NCI-H2196 treated with DMSO at 0.1 percent for 48 hours (cell line): Measurements from ENCODE around the gene TTC34.

Source experiments
- DNase-seq: peaks from one replicate; lab custom pipeline; 2025; ENCODE audit not compliant: unreplicated experiment; lab: John Stamatoyannopoulos, UW

TTC34 gene

DNA sequence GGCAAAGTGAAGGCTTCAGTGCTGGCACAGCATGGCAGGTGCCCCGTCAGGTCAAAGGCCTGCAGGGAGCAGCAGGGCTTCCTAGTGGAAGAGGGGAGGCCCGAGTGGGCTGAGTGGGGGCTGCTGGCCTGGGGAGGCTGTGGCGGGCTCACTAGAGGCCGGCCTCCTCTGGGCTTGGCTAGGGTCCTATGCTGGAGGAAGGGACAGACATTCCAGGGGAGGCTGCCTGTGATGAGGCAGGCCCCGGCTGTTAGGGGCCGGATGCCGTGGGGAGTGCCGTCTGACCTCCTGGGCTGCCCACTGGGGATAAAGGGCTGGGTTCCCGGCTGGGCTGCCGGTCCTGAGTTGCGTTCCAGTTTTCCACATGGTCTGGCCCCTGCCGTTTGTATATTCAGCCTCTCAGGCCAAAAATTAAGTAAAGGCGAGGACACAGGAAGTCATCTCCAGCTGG, 193.8 kb downstream of the TTC34 start:
- no peak for DNase-seq

DNA sequence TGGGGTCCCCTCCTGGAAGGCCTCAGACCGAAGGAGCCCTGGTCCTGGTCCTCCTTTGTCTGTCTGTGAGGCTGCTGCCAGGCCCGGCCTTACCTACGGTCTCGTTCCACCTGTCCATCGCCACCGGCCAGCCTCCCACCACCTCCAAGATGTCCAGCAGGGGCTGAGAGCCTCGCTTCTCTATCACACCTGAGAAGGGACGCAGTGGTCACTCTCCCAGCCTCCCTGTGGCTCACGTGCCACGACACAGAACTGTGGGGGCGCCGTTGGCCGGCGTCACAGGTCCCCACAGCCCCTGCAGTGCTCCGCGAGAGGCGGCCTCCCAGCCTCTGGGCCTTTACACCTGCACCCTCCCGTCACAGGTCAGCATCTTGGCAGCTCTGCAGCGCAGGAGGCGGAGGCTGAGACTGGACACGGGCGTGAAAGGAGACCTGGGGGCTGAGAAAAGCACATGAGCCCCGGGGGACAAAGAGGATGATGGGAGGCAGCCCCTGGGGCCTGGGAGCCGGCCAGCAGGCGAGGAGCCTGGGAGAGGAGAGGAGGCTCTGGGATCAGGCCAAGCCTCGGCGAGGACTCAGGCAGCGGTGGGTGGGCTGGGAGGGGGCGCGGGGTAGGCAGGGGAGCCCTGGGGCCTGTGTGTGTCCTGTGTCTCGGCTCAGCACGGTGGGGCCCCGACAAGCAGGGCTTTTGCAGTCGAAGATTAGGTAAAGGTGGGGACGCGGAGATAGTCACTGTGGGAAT, 194.4 kb downstream of the TTC34 start:
- DNase-seq = no peak

DNA sequence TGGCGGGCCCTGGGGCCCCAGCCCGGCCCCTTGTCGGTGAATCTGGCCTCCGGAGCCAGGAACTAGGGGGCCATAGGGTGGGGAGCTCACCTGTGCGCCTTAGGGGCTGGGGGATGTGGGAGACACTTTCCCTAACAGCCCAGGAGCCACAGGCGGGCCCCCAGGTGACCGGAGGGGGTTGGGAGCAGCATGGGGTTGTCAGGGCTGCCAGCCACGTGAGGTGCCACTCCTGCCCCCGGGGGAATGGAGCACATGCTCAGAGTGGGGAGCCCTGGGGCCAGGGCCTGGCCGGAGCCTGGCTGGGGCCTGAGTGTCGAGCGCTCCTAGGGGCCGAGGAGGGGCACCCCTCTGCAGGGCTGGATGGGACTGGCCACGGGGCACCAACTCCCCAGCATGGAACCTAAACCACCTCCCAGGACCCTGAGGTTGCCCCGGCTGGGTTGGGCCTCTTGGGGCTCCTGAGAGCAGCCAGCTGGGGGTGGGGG, 195.1 kb downstream of the TTC34 start:
- no peak for DNase-seq

DNA sequence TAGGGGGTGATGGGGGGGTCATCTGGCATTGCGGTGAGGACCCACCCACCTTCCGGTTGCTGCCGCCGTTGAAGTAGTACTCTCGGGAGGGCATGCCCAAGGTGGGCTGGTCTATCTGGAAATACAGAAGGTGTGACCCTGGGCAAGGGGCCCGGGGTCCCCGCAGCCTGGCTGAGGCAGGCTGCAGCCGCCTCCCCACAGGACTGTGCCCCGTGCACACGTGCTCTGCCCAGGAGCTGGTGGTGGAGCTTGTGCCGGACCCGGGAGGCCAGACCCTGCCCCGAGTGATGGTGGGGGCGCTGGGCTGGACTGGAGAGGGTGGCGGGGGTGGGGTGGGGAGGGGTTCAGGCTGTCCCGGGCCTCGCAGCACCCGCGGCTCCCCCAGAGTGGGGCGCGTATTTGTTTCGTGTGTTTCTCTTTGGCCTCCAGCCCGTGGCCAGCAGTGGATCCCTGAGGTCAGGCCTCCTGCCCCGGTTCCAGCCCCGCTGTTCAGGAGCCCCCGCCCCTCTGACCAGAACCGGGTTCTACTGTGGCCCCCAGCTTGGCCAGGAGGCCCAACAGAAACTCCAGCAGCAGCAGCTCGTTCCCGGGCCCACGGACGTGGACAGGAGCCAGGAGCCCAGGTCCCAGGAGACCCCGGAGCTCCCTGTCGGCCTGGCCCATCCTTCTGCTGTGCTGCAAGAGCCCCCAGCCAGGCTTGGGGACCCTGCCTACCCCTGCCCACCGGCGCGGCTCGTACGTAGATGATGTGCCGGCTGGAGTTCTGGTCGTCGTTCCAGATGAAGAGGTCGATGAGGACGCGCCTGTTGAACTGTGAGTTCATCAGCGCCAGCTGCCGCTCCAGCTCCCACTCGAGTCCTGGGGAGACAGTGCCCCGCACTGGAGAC, 195.7 kb downstream of the TTC34 start:
- no peak for DNase-seq

DNA sequence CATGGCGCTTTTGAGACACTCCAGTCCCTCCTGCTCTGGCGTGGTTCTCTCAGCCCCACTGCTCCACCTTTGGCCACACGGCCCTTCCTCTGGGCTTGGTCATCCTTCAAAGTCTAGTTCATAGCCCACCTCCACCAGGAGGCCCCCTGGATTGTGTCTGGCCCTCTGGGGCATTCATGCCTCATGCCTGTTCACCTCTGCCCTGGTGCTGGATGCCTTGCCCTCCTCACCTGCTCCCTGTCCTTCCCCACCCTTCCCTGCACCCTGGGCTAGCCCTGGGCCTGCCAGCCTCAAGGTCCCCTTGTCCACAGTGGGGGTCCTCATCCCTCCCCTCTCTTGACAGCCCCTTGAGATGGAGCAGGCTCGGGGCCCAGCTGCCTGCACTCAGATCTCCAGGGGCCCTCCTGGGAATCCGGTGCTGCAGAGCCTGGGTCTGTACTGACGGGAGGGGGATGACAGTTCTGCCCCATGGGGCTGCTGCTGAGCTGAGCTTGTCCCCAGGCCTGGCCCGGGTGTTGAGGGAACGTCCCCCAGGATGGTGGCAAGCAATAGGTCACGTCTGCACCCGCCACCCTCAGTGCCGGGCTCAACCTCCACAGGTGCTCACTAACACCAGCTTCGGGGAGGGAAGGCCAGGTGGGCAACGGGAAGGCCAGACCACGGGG, 196.5 kb downstream of the TTC34 start:
- no peak for DNase-seq

DNA sequence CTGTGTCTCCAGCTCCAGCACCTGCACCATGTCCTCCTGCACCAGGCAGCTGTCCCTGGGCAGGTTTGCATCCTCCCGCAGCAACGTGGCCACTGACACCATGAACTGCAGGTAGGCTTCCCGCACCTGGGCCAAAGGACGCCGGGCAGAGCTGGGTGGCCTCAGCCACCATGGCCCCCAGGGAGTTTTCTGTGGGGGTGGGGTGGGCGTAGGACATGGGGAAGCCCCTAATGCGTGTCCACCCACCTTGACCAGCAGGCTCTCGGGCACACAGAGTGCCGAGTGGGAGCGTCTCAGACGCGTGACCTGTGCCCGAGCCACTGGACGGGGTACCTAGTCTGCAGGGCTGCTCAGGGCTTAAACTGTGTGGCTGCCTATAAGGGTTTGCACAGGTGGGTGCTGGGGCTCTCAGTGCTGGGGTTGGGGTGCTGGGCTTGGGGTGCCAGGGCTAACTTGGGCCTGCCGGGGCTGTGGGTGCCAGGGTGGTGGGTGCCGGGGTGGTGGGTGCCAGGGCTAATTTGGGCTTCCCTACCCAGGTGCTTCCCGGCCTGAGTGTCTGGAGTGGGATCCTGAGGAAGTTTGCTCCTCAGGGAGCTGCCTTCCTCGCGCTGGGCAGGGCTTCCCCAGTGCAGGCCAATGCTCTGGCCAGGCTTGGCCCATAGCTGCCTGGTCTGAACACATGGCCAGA, 197.2 kb downstream of the TTC34 start:
- no peak for DNase-seq

DNA sequence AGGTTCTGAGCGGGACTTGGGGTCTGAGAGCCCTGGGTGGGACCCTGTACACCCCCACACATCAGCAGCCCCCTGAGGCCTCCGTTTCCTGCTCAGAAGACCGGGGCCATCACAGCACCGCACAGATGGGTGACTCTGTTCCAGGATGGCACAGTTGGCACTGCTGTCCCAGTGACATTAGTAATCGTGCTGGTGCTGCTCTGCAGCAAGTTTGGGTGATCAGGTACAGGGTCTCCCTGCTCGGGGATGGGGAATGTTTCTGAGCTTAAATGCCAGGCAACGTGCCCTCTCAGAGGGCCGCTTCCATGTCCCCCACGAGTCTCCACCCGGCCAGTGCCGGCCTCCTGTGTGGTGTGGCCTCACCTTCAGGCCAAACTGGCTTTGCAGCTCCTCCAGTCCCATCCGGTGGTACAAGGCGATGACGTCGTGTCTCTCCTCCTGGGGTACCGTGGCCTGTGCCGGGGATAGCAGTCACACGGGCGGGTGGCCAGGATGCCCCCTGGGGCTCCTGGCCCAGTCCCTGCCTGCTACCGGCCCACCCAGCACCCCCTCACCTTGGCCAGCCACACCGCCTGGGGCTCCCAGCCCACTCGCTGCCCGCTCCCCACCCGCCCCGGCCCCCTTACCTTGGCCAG, 197.9 kb downstream of the TTC34 start:
- no peak for DNase-seq

DNA sequence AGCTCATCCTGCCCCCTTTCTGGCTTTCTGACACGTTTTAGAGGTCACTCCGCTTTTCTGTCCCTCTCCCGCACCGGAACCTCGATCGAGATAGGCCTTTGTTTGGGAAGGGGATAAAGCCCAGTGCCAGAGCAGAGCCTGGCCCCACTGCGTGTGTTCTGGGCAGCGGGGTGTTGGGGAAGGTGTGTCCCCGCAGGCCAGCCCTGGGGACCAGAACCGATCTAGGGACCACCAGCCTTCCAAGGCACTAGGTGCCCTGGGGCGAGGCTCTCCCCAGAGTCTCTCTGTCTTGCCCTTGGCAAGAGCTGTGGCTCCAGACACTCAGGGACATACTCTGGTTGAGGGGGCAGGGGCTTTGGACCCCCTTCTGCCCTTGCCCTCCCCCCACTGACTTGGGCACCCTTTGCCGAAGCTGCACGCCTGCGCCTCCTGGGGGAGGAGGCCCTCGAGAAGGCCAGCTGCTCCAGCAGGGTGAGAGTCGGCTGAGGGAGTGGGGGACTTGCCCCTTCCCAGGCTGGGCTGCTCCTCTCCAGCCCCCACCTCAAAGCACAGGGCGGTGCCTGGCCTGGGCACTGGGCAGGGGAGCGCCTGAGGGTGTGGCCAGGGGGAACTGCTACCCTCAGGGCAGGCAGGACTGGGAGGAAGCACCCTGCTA, 198.5 kb downstream of the TTC34 start:
- DNase-seq = no peak

DNA sequence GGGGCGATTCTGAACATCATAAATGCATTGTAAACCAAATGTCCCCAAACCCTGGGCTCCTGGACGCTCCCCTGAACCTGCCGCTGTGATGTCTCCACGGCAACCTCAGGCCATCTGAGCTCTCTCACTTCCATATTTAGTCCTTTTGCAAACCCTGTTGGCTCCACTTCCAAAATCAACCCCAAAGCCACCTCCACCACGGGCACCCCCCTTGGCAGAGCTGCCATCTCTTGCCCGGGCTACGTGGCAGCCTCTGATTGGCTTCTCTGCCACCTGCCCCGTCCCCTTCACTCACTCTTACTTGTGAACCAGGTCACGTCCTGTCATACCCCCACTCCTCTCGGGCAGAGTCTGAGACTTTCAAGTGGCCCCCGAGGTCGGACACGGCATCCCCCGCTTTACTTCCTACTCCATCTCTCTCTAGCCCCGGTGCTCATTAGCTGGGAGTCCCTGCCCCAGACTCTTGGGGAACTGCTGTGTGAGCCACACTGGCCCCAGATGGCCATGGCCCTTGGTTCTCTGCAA, 199.1 kb downstream of the TTC34 start:
- DNase-seq = no peak

DNA sequence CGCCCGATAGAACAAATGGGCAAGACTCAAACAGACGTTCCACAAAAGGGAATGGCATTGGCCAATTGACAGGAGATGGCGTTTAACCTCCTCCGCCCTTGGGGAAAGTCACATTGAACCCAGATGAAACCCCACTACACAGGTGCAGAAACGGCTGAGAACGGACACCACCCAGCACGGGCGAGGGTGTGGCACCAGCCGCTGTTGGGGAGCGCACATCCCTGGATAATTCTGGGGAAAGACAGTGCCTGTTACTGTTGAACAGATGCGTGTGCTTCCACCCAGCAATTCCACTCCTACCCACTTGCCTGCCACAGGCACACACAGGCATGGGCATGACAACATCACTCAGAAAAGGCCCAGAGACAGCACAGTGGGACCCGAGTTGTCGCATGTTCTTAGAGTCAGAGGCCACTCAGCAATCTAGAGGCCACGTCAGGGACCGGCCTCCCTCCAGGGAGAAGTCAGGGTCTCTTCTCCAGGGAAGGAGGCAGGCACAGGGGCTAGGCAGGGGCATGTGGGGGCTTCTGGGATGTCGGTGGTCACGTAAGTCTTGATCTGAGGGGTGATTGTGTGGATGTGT, 199.7 kb downstream of the TTC34 start:
- DNase-seq = no peak

DNA sequence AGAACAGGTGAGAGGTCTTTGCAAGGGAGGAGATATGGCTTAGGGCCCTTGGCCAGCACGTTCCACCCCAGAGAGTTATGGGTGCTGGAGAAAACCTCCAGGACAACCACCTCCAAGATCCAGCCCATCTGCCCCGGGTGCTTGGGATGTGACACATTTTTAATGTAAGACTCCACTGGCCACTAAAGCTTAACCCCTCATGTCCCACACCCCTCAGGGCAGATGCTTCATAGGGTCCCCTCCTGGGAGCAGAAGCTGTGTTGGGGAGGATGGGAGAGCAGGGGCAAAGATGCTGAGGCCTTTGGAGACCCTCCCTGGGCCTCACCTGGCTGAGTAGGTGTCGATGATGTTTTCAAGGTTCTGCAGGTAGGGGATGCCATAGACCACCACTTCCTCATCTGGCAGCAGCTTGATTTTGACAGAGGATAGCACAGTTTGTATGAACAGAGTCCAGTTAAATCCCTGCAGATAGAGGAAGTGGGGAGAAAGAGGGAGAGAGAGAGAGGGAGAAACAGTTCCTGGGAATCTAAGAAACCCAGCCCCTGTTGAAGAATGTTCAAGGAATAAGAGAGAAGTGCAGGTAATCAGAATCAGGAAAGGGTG, 203.1 kb downstream of the TTC34 start:
- no peak for DNase-seq

DNA sequence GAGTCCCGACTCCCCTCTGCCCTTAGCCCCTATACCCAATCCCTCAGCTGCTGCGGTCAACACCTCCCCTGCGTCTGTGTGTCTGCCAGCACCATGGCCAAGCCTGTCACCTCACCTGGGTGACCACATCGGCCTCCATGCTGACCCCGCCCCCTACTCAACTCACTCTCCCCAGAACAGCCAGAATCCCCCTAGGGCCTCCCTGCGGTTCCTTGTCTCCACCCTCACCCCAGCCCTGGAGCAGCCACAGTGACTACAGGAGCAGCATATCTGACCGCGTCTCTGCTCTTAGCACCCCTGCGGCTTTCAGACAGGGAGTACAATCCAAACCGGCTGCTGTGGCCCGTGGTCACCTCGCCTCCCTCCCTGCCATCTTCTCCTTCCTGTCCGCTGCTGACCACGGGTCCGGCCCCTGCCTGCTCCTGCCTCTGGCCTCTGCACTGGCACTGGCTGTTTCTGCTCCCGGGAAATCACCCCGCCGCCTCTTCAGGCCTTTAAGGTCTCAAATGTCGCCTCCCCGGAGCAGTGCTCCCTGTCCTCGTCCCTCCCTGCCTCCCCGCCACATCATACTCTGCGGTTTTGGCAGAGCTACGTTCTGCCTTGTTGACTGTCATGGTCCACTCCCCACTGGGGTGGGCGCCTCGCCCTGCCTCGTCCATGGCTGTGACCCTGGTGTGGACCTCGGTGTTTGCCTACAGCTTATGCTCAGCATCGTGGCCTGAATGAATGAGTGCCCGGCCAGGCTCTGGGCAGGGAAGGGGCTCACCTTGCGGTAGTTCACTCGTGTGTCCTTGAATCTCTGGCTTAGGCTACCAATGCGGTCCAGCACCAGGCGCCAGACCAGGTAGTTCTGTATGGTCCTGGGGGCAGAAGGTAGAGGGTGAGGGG, 203.8 kb downstream of the TTC34 start:
- DNase-seq = no peak

DNA sequence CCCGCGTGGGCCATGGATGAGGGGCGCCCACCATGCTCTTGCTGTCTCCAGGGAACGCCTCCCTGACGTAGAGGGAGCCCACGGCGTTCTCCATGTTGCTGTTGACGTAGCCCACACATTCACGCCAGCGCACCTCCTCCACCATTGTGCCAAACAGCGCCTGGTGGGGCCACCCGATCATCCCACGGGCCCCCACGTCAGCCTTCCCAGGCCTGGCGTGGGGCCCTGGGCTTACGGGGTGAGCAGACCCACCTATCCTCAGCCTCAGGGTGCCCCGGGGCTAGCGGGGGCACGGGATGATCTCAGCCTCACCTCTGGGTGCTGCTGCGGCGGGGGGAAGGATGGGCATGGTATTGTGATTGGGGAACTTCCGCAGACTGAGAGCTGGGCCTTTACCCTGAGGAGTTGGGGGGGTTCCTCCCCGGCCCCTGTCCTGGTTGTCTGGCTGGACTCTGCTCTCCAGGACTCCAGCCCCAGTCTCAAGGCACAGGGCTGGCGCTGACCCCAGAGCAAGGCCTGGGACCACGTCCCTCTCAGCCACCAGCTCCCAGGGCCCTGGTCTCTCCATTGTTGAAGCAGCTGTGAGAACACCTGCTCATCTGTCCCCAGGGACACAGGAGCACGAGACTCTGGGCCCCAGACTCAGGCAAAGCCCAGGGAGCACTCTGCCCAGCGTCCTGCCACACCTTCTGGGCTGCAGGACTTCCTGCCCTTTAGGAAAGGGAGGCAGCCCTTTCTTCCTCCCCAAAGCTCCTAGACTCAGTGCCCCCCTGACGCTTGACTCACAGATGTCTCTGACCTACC, 204.8 kb downstream of the TTC34 start:
- DNase-seq = no peak

DNA sequence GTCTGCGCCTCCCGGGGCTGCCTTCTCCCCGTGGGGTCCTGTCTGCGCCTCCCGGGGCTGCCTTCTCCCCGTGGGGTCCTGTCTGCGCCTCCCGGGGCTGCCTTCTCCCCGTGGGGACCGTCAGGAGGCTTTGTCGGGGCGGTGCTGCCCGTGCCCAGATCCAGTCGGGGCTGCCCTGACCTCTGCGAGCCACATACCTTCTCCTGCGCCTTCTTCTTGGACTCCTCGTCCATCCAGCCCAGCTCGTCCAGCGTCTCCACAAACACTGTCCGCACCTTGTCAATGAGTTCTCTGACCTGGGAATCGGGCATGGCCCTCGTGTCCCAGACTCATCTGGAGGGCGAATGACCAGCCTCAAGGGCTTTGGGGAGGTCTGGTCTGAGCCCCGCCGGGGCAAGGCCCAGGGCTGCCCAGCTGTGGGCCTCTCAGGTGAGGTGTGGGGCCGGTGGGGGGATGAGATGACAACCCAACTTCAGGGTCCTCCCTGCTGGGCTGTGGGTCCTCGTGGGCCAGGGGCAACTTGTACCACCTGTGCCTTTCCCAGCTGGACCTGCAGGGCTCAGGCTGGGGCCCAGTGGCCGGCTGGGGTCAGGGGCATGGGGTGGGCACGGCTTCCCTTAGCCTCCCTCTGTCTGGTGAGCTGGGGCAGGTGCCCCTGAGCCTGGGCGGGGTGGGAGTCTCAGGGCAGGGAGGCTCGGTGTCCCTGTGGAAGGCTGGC, 205.5 kb downstream of the TTC34 start:
- DNase-seq = no peak

DNA sequence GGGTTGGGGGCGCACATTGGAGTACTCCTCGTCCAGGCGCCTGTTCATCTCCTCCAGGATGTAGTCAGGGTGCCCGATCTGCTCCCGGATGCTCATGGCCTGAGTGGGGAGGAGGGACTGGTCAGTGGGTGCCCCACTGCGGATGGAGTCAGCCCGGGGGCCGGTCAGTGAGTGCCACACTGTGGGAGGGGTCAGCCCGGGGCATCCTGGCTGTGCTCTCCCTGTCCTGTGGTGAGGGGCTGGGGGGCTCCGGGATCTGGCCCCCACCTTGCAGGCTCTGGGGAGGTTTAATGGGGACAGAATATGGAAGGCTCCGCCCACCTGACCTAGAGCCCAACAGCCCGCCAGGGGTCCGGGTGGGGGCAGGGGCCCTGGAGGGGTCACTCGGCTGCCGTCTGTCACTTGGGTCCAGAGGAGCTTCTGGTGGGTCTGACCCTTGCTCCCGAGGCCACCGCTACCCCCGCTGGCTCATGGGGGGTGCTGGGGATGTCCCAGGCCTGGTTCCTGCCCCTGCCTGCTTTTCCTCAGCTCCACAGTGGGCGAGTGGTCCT, 206.2 kb downstream of the TTC34 start:
- no peak for DNase-seq

DNA sequence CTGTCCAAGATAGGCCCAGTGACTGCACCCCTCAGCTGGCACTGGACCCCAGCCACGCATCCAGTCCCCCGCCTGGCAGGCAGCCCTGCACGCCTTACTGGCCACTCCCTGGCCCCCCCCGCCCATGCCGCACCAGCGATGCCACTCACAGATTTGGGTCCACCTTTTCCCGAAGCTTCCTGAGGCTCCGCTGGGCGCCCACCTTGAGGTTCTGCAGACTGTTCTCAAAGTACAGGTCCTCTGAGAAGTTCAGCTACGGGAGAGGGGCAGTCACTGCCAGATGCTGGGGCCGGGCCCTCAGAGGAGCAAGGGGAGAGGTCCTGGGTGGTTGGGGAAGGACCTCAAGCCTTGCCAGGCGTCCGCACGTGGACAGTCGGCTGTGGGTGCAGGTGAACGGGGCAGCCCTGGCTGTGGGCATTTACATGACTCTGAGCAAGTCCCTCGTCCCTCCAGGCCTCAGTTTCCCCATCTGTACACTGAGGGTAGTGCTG, 206.8 kb downstream of the TTC34 start:
- DNase-seq = no peak
